HepG2 (cell line): ENCODE measurements around the gene CAP2. TPM values are rescaled to one million over a fixed set of nuclear protein-coding genes. Genes with fewer than 3 reads are reported as not detected.

Experiments
- ASH2L ChIP-seq: fragments of 300-600, 200-600 bp; sonication (generic); IDR thresholded peaks from 2 replicates; pipeline ENCODE4 v1.7.0; 2017; ENCODE audit warnings: low read depth, mild to moderate bottlenecking, moderate library complexity, mixed read lengths, low read length; ENCODE audit not compliant: insufficient read length
- CREM ChIP-seq, 2 experiments: sonication (generic) in 1 of 2; formaldehyde crosslinking in 1 of 2; IDR thresholded peaks; 2 replicates each; pipeline versions ENCODE4 v1.4.0 to v1.6.1; 2016 to 2020; ENCODE audit warnings: antibody characterized with exemption in 1 of 2, mild to moderate bottlenecking in 1 of 2, missing genetic modification reagents in 1 of 2
- DRAP1 ChIP-seq: IDR thresholded peaks from 2 replicates; pipeline ENCODE4 v1.6.1; 2016; ENCODE audit warnings: missing genetic modification reagents, missing compliant biosample characterization
- GABPB1 ChIP-seq: IDR thresholded peaks from 2 replicates; pipeline ENCODE4 v1.6.1; 2016; ENCODE audit warnings: mild to moderate bottlenecking, missing genetic modification reagents, moderate library complexity, missing compliant biosample characterization
- HBP1 ChIP-seq: IDR thresholded peaks from 2 replicates; pipeline ENCODE4 v1.6.1; 2016; ENCODE audit warnings: low read depth, control low read depth
- HNRNPLL ChIP-seq: fragments of 200-400 bp; formaldehyde crosslinking; IDR thresholded peaks from 2 replicates; pipeline ENCODE4 v1.6.1; 2017; ENCODE audit warnings: mild to moderate bottlenecking, low read depth, low read length; ENCODE audit not compliant: poor library complexity, severe bottlenecking
- MAZ ChIP-seq, 2 experiments: sonication (generic) in 1 of 2; formaldehyde crosslinking in 1 of 2; IDR thresholded peaks; 2 replicates each; pipeline versions ENCODE4 v1.5.0 to v1.6.1; 2012 to 2020; ENCODE audit warnings: low read depth in 2 of 2, mild to moderate bottlenecking in 2 of 2, borderline replicate concordance in 1 of 2, improper control_type of control experiment in 1 of 2, low read length in 1 of 2, missing genetic modification reagents in 1 of 2, moderate library complexity in 1 of 2
- MLX ChIP-seq: IDR thresholded peaks from 2 replicates; pipeline ENCODE4 v1.6.1; 2016
- NCOA2 ChIP-seq: sonication (generic); formaldehyde crosslinking; IDR thresholded peaks from 2 replicates; pipeline ENCODE4 v1.8.0; 2022; ENCODE audit warnings: inconsistent platforms
- SMYD3 ChIP-seq: sonication (generic); formaldehyde crosslinking; IDR thresholded peaks from 2 replicates; pipeline ENCODE4 v1.8.1; 2023; ENCODE audit warnings: mild to moderate bottlenecking, missing genetic modification reagents
- SOX5 ChIP-seq: IDR thresholded peaks from 2 replicates; pipeline ENCODE4 v1.6.1; 2016; ENCODE audit warnings: borderline replicate concordance
- SRSF1 ChIP-seq: fragments of 200-400 bp; formaldehyde crosslinking; optimal IDR thresholded peaks from 2 replicates; pipeline ENCODE3; 2017; ENCODE audit warnings: mild to moderate bottlenecking, low read depth, low read length, moderate library complexity
- TBP ChIP-seq: sonication (generic); formaldehyde crosslinking; IDR thresholded peaks from 2 replicates; pipeline ENCODE4 v1.5.0; 2020; ENCODE audit warnings: missing genetic modification reagents
- ZNF136 ChIP-seq: sonication (generic); formaldehyde crosslinking; IDR thresholded peaks from 2 replicates; pipeline ENCODE4 v1.8.1; 2022; ENCODE audit warnings: low read depth, mild to moderate bottlenecking, moderate library complexity, missing genetic modification reagents
- ZNF333 ChIP-seq: sonication (generic); formaldehyde crosslinking; IDR thresholded peaks from 2 replicates; pipeline ENCODE4 v1.4.0; 2020; ENCODE audit warnings: mild to moderate bottlenecking, missing genetic modification reagents, borderline replicate concordance
- ZNF414 ChIP-seq: sonication (generic); formaldehyde crosslinking; IDR thresholded peaks from 2 replicates; pipeline ENCODE4 v1.5.0; 2020; ENCODE audit warnings: missing genetic modification reagents
- ZNF503 ChIP-seq: sonication (generic); formaldehyde crosslinking; IDR thresholded peaks from 2 replicates; pipeline ENCODE4 v1.4.0; 2020; ENCODE audit warnings: missing genetic modification reagents
- ZNF556 ChIP-seq: sonication (generic); formaldehyde crosslinking; IDR thresholded peaks from 2 replicates; pipeline ENCODE4 v1.4.0; 2020; ENCODE audit warnings: mild to moderate bottlenecking, missing genetic modification reagents, borderline replicate concordance
- ZNF569 ChIP-seq: sonication (generic); formaldehyde crosslinking; IDR thresholded peaks from 2 replicates; pipeline ENCODE4 v1.5.0; 2020; ENCODE audit warnings: mild to moderate bottlenecking, missing genetic modification reagents, moderate library complexity, borderline replicate concordance
- ZNF709 ChIP-seq: sonication (generic); formaldehyde crosslinking; IDR thresholded peaks from 2 replicates; pipeline ENCODE4 v1.5.0; 2020; ENCODE audit warnings: mild to moderate bottlenecking, missing genetic modification reagents
- ZNF839 ChIP-seq: sonication (generic); formaldehyde crosslinking; IDR thresholded peaks from 2 replicates; pipeline ENCODE4 v1.4.0; 2020; ENCODE audit warnings: missing genetic modification reagents, mild to moderate bottlenecking, borderline replicate concordance
- polyA plus RNA-seq, 8 experiments: library from polyadenylated mRNA; depleted of rRNA in 3 of 8; stranded (reverse) in 7 of 8; unstranded in 1 of 8; fragments of >200 nt; fragmentation: Illumina TruSeq in 4 of 8; extraction: Trizol in 4 of 8; gene quantifications; 2 replicates each; pipeline versions ENCODE4 v1.2.1 to v1.2.3, GENCODE V29; 2011 to 2016; ENCODE audit warnings: low read depth in 4 of 8, missing spikeins in 1 of 8, mixed read lengths in 1 of 8; ENCODE audit not compliant: insufficient read depth in 1 of 8
- total RNA-seq, 5 experiments: library from RNA; depleted of rRNA; stranded (reverse); fragments of >200 nt; fragmentation: Illumina TruSeq; extraction: Trizol; gene quantifications; 2 replicates each; pipeline ENCODE4 v1.2.3, GENCODE V29; 2016; ENCODE audit warnings: low read depth in 1 of 5

CAP2 gene
- total and polyA plus RNA-seq, 2 of the 13 experiments (the other 11 are each of a cell fraction or from before 2014, with no cell fraction given): 7.9 to 53.1 TPM

GRCh38 chr6:17392978-17393891 lies at the start of gene CAP2 (continued):
- TF ChIP-seq CREM (IDR thresholded peaks at IDR 0.05) (no peak), CREM (CRISPR knock-in tag; IDR thresholded peaks at IDR 0.05) (no peak), ZNF136 (CRISPR knock-in tag) (peak; percentile 77; the same call in 1 of the 2 replicates), DRAP1 (CRISPR knock-in tag) (peak; percentile 35; the same call in 1 of the 2 replicates), MLX (peak; percentile 47; the same call in 1 of the 2 replicates), GABPB1 (CRISPR knock-in tag) (peak; percentile 64), HBP1 (CRISPR knock-in tag) (peak; percentile 74; the same call in 1 of the 2 replicates), MAZ (IDR thresholded peaks at IDR 0.05; ENCODE audit: borderline replicate concordance, low read depth, low read length) (peak; percentile 47; the same call in 1 of the 2 replicates), MAZ (CRISPR knock-in tag; IDR thresholded peaks at IDR 0.05; ENCODE audit: low read depth) (peak; percentile 61; the same call in 1 of the 2 replicates), ZNF839 (CRISPR knock-in tag) (no peak), ZNF569 (CRISPR knock-in tag) (no peak), SRSF1 (peak; percentile 19), ZNF709 (CRISPR knock-in tag) (peak; percentile 67), SOX5 (CRISPR knock-in tag) (no peak), ZNF333 (CRISPR knock-in tag) (no peak), ZNF503 (no peak), NCOA2 (no peak), SMYD3 (CRISPR knock-in tag) (no peak), ZNF414 (CRISPR knock-in tag) (peak; percentile 58; the same call in 1 of the 2 replicates), ZNF556 (CRISPR knock-in tag) (peak; percentile 78; the same call in 1 of the 2 replicates), ASH2L (peak; percentile 67), TBP (CRISPR knock-in tag) (no peak), HNRNPLL (peak; percentile 52)
